NCI-H2081 treated with DMSO at 0.1 percent for 48 hours (cell line): ENCODE results near the gene PRTFDC1.
"Not testable (repeated sequence)": the region's sequence is repeated elsewhere in the genome, so short reads cannot be mapped to it uniquely, and the experiment has no call there.

ENCODE experiments used
- DNase-seq: peaks from one replicate; lab custom pipeline; 2025; lab: John Stamatoyannopoulos, UW

PRTFDC1 gene, protein sequence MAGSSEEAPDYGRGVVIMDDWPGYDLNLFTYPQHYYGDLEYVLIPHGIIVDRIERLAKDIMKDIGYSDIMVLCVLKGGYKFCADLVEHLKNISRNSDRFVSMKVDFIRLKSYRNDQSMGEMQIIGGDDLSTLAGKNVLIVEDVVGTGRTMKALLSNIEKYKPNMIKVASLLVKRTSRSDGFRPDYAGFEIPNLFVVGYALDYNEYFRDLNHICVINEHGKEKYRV

DNA sequence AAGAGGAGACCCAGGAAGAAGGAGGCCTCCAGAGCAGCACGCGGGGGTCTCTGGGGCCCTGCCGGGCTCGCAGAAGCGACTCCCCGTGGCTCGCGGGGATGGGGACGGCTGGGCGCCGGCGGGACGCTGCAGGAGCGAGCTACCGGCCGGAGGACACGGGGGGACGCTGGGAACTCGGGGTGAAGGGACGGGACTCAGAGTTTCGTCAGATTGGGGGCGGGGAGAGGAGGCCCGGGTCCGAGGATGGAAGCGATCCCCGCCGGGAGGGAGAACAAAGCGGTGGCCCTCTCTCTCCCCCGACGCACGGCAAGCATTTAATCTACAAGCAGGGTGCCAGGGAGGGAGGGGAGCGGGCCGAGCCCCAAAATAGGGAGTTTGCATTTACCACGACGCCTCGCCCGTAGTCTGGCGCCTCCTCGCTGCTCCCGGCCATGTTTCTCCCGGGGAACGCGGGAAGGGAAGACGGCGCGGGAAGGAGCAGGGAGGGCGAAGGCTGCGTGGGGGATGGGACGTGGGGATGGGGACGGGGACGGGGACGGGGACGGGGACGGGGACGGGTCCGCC, at the start of gene PRTFDC1:
TSS of gene PRTFDC1 (minus strand) at position 464 of the 564 bp plus-strand sequence. CDS start at position 433, 31 bp downstream.
- DNase-seq: no peak

DNA sequence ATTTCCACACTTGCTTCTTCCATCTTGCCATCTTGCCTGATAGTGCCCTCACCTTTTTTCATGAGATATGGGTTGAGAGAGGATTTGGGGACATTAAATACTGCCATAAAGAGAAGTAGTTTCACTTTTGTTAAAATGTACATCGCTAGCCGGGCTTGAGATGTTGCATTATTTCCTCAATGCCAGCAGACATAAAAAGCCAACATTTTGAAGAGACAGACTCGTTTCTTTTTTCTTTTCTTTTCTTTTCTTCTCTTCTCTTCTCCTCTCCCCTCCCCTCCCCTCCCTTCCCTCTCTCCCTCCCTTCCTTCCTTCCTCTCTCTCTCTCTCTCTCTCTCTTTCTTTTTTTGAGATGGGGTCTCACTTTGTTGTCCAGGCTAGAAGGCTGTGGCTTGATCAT, 45.6 kb upstream of the PRTFDC1 start:
- no peak for DNase-seq

DNA sequence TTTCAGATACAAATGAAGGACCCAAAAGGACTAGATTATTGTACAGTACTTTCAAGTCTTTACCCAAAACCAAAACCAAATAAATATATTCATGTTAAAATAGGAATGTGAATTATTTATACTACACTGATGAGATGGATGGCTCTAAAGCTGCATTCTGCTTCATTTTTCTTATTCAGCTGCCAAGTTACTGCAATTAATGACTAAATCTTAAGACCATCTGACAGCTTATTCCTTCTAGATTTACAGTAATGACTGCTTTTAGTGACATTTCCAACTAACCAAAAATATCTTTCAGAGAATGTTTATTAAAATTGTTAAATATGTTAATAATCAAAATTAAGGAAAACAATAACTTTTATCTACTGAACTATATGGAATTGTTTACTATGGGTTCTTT, 42.7 kb upstream of the PRTFDC1 start:
- DNase-seq: no peak

DNA sequence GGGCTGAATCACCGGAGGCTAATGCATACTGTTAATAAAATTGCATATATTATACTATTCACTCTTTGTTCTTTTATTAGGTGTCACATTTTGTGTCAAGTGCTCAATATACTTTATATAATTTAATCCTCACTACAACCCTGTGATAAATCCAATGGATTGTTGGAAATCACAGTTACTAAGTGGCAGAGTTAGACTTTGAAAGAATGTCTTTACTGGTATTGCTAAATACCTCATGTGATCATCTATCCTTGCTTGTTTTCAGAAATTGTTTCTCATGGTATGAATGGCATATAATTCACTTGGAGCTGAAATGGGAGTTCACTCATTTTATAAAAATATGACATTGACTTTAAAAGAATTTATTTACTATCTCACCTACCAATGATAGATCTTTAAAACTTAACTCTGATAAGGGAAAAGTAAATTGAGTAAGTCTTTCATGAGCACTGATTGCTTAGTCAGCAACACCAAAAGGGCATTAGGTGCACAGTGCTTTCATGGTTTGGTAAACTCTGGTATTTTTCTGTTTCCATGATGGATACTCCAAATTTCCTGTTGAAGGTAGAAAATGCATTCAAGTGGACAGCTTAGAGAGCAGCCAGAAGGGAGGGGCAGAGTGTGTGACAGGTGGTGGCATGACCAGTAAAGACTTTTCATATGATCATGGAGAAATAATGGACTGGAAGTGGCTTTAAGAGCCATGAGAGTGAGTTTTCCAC, 41.0 kb upstream of the PRTFDC1 start:
- DNase-seq: no peak

DNA sequence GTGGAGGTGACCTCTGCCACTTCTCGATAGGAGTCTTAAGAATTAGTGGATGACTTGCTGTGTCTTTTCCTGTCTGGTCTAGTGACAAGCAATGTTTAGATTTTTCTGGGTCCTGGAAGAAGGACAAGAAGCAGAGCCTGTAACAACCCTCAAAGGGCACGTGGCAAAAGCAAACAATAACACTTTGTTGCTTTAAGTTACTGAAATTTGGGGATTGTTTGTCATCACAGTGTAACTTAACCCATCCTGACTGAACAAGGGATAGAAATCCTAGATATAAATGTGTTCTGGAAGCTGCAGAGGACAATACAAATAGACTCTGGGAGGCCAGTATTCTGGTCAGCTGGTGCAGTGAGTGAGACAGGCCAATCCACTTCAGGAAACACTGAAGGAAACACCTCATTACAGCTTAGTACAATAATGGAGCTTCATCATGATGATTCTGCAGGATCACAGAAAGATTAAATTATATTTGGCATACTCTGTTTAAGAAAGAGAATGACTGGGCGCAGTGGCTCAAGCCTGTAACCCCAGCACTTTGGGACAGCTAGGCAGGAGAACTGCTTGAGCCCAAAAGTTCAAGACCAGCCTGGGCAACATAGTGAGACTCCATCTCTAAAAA, 40.2 kb upstream of the PRTFDC1 start:
- DNase-seq: no peak

DNA sequence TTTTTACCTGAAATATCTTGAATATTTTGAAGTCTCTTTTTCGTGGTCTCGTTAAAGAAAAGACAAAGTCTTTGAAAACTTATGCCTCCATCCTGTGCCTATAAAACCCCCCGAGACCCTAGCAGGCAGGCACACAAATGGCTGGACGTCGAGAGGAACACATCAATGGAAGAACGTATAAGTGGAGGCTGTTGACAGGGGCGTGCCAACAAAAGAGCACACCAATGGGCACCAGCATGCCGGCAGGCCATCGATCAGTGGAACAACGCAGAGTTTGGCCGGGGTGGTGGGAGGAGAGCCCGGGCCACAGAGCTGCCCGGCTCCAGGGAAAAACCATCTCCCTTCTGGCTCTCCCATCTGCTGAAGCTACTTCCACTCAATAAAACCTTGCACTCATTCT, 38.9 kb upstream of the PRTFDC1 start:
- no peak for DNase-seq

DNA sequence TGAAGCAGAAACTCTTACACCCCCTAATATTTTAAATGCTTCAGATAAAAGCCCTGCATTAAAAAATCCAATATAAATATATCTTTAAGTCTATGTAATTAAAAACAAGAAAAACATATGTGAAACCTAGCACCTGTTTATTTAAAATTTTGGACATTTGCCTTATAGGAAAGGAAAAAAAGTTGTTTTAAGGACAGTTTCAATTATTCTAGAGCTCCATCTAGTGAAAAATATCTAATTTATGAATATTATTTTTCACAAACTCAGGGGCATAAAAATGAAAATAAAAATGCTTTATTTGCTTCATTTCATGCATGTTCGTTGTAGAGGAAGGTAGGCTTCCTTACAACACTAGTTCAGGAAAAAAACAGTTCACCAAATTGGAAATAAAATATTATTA, 37.5 kb upstream of the PRTFDC1 start:
- DNase-seq: no peak

DNA sequence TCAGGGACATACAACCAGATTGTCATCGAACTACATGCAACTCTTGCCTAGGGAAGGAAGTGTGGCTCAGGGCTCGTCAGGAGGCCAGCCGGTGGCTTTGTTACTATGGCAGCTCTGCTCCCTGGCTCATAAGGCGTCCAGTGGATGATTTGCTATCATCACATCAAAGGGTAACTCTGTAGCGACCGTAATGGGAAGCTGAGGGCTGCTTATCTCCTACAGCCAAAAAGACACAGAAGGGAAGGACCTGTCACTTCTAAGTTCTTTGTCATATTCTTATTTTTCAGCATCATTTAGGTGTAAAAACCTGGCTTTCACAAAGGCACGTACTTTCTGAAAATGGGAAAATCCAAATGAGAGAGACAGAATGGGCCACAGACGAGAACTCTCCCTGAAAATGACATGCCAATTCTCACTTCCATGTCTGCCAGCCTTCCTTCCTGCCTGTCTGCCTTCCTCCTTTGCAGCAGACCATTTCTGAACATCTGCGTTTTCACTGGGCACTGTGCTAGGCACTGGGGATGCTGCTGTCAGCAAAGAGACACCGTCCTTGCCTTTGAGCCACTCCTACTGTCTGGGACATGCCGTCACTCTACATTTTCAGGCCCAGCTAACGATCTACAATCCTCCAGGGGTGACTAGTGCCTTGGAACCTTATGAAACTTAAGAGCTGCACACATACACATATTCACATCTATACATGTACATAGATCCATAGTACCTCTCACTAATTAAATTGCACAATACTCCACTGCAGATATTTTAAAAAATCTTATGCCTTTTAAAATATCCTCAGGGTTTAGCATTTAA, 36.6 kb upstream of the PRTFDC1 start:
- DNase-seq: no peak

DNA sequence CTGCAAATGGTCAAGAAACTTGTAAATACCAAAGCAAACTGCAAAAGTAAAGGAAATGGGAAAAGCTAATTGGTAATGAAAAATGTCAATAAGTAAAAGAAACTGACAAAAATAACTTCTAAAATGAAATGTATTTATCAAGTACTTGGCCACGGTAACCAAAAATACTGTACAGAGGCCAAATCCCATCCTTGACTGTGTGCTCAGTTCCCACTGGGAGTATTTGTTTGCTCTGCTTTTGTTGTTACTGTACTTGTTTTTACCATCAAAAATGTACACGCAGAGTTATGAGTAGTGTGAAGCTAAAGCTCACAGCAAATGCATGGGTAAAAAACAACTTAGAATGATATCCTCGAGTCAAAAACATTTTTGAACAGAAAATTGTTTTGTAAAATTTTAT, 32.5 kb upstream of the PRTFDC1 start:
- no peak for DNase-seq

DNA sequence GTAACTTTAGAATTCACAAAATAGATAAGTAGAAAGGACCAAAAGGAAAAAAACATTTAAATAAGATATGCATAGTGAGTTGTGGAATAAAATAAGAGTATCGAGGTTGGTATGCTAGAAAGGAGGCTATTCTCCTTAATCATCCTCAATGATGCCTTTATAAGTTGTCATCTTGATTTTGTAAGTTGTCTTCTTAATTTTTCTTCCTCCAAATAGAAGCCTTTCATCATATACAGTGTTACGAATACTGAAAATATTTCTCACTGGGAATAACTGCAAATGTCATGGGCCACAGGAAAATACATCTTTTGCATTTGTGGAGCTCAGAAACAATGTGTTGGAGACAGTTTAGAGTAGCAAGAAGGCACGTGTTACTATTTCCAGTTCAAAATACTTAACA, 31.5 kb upstream of the PRTFDC1 start:
- DNase-seq: no peak

DNA sequence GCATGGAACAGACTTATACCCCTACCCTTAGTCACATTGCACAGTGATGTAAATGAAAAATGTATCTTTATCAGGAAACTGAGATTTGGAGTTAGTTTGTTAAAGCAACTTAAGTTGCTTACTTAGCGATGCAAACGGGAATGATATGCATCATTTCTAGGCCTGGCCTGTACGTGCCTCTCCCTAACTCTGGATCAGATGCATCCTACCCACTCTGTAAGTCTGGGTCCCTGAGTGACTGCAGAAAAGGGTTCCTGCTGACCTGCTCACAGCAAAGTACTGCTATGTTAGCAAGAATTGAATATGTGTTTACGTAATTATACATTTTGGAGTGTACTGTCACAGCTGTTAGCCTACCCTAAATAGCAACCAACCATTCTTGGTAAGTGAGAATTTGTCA, 30.7 kb upstream of the PRTFDC1 start:
- DNase-seq: no peak

DNA sequence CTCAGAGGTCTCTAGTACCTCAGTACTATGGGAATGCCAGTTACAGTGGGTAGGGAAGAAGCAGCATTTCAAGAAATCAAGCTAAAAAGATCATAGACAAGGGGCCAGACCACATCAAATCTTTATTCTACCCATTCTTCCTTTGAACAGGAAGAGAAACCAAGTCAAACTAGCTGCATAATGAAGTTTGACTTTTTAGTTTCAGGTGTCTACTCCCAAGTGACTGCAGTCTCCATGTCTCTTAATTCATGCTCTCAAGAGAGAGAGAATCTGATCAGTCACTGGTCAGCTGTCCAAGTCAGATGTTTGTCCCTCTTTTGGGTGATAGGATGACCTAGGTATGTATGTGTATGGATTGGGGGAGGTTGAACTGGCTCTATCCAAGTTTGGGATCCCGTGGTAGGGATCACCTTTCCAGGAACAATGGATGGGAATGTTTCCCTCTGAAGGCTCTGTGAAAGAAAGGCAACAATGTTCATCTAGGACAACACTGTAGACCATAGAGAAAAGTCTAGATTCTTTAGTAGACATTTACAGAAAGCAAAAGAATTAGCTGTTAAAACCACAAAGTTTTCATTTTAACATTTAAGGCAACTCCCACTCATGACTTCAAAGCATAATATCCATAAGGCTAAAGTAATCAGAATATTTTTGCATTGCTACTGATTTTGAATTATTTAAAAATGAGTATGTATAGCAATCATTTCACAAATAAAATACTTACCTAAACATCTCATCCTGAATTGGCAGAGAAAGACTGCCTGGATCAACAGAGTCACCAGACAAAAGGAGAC, 30.1 kb upstream of the PRTFDC1 start:
- DNase-seq: no peak

DNA sequence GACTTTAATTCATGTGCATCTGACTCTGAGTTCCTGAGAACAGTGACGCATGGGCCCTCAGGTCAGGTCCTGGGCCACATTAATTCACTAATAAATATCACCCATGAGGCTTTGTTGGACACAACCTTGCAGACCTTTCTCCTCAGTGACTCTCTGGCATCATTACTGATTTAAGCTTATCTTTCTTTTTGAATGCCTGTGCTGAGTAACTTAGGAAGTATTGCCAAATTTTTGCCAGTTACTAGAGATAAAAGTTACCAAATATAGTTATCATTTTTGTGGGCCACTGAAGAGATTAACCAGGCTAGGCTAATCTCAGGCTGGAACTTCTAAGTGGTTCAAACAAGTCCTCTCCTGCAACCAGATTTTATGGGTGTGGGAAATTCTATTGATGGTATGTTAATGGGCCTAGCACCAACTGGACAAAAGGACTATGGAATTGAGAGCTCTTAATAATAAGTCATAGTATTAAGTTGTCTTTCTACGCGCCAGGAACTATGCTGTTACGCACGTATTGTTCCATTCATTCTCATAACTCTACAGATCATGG, 28.8 kb upstream of the PRTFDC1 start:
- no peak for DNase-seq

DNA sequence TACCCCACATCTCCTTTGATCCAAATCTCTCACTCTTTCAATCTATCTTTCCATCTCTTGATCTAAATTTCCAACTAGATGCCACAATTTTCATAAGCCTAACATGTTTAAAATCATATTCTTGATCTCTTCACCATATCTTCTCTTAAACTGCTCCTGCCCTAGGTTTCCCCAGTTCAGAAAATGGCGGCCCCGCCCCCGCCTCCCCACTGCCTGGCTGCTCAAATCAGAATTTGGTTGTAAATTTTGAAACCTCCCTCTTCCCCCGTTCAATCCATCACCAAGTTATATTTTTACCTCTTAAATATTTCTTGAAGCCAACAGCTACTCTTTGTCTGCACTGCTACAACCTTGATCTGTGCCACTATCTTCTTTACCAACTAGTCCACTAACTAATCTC, 27.3 kb upstream of the PRTFDC1 start:
- DNase-seq: no peak

DNA sequence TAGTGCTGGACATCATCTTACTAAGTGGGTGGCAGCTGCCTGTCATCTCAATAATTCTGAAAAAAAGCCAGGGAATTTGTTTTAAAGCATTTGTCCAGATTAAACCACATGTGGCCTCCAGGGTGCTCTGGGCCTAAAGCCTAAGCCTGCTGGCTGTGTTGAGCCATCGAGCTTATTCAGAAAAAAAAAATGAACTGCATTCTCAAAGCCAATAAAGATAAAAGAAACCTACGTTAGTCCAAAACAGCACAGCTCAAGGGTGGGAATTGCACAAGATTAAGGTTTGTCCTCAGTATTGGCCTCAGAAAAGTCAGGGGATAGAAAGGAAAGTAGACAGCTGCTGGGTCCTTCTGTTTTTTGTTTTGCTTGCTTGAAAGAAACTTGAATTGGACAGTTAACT, 22.6 kb upstream of the PRTFDC1 start:
- no peak for DNase-seq

DNA sequence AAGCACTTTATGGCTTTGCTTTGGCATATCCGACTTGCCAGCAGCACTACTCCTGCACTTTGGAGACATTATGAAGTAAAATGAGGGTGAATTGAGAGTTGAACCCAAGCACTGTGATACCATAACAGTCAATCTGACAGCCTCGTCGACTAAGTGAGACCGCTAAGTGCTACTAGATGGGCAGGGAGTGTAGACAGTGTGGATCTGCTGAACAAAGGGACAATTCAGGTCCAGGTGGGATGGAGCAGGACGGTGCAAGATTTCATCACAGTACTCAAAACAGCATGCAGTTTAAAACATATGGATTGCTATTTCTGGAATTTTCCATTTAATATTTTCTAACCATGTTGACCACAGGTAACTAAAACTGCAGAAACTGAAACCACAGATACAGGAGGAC, 20.8 kb upstream of the PRTFDC1 start:
- no peak for DNase-seq

DNA sequence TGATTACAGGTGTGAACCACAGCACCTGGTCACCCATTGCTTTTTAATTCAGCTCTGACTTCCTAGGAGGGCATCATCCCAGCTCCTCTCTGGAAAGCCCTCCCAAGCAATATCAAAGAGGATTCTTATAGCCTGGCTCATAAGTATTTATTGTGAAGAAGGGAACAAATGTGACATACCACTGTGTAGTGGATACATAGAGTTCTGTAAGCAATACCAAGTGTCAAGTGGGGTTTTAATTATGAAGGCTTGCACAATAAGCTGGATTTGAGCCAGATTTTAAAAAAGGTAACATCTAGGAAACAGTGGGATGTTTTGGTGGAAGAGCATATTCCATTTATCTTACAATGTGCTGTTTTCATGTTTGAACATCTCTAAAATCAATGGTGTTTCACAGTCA, 19.0 kb upstream of the PRTFDC1 start:
- no peak for DNase-seq

DNA sequence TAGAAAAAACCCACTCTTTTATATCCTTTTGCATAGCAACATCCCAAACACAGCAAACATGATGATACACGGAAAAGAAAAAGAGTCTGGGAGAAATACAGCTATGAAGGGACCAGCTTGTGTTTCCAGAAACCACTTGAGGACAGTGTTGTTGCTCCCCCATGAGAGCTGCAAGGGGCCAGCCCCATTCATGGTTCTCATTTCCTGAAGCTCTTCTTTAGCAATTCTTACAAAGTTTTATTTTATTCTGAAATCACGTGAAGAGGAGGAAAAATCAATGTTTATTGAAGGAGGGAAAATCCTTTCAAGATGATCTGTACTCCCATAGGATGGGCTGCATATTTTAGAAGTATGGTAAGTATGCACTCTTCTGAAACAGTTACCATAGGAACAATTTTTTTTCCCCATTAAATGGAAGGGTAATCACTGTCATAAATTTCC, 17.5 kb upstream of the PRTFDC1 start:
- no peak for DNase-seq

DNA sequence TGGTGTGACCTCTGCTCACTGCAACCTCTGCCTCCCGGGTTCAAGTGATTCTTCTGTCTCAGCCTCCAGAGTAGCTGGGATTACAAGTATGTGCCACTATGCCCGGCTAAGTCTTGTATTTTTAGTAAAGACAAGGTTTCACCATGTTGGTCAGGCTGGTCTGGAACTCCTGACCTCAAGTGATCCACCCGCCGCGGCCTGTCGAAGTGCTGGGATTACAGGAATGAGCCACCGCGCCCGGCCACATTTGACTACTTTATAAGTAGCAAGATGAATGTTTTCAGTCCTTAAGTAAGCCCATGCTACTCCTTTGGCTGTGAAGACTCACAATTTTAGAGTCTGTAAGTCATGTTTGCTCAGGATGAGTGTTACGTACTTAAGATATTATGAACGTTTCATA, 16.5 kb upstream of the PRTFDC1 start:
- not testable (repeated sequence) for DNase-seq

DNA sequence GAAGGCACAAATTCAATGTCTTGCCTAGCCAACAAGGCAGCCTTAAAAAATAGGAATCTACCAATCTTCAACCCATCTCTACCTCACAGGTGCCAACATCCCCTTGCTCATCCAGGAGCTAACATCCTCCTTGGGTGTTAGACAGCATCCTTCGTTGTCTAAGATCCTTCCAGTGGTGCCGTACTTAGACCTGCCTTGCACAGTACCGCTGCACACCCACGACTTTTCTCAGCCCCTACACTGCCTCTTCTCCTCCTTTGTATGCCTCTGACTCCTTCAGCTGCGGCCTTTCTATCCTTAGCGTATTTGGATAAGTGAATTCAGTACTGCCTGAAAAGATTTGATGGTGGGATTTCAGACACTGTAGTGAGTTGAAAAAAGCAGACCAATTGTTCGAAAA, 15.9 kb upstream of the PRTFDC1 start:
- DNase-seq: no peak

DNA sequence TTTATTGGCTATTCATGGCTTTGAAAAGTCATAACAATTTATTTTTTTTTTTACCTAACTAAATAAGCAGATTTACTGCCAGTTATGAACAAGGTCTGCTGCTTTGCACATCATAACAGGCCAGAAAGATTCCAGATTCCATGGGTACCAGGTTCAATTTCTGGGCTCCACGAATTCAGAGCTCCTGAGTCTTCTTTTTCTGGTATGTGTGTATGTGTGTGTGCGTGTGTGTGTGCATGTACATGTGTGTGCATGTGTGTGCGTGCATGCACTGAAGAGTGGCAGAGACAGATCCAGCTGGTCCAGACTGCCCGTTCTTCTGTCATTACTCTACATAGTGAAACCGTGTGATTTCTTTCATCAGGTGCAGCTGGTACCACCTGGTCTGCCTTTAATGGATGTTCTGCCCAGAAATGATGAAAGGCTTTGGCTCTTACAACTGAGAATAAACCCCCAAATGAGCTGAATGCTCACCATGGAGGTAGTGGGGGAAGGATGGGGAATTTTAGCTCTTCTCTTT, 14.6 kb upstream of the PRTFDC1 start:
- no peak for DNase-seq
